Fibroblast of the aortic adventitia (primary cell): ENCODE data around the gene TNNT2. TPM values are rescaled to one million over a fixed set of nuclear protein-coding genes. Genes with fewer than 3 reads are reported as not detected.

Experiments
- DNase-seq: peaks from one replicate; pipeline ENCODE4 v3.0.0-alpha.2; 2010; ENCODE audit warnings: low read depth
- H3K4me3 ChIP-seq: 2 replicates; pipeline ENCODE4 v1.5.1; 2011; ENCODE audit warnings: low read depth, mild to moderate bottlenecking, control low read depth, low read length, moderate library complexity
- total RNA-seq: library from RNA; depleted of rRNA; stranded (reverse); fragments of >200 nt; gene quantifications from 2 replicates; pipeline ENCODE4 v1.2.3, GENCODE V29; 2012; ENCODE audit warnings: low replicate concordance
- TF ChIP-seq, protein P1 (sequence below): IDR thresholded peaks from 2 replicates; pipeline ENCODE4 v1.5.1; 2011; ENCODE audit warnings: mild to moderate bottlenecking, low read length, control low read depth, inconsistent platforms; ENCODE audit not compliant: insufficient read depth

TNNT2 gene
- total RNA-seq, 1 donor = 0.09 TPM

DNA sequence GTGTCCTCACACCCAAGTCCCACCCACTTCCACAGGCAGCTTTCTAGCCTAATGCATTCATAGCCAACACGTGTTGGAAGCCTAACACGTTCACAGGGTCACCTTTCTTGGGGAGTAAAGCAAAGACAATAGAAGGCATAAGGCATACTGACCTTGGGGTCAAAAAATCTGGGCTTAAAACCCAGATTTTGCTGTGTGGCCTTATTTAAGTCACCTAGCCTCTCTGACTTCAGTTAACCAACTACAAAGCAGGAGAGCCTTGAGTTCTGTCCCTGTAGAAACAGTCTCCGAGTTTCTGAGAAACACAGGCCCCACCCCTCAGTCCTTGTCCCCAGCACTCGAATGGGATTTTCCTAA is 1.4 kb downstream of the TNNT2 start:
- TF ChIP-seq, protein P1, sequence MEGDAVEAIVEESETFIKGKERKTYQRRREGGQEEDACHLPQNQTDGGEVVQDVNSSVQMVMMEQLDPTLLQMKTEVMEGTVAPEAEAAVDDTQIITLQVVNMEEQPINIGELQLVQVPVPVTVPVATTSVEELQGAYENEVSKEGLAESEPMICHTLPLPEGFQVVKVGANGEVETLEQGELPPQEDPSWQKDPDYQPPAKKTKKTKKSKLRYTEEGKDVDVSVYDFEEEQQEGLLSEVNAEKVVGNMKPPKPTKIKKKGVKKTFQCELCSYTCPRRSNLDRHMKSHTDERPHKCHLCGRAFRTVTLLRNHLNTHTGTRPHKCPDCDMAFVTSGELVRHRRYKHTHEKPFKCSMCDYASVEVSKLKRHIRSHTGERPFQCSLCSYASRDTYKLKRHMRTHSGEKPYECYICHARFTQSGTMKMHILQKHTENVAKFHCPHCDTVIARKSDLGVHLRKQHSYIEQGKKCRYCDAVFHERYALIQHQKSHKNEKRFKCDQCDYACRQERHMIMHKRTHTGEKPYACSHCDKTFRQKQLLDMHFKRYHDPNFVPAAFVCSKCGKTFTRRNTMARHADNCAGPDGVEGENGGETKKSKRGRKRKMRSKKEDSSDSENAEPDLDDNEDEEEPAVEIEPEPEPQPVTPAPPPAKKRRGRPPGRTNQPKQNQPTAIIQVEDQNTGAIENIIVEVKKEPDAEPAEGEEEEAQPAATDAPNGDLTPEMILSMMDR = no peak
- H3K4me3 ChIP-seq = no peak overlapping the region
- DNase-seq = no peak

DNA sequence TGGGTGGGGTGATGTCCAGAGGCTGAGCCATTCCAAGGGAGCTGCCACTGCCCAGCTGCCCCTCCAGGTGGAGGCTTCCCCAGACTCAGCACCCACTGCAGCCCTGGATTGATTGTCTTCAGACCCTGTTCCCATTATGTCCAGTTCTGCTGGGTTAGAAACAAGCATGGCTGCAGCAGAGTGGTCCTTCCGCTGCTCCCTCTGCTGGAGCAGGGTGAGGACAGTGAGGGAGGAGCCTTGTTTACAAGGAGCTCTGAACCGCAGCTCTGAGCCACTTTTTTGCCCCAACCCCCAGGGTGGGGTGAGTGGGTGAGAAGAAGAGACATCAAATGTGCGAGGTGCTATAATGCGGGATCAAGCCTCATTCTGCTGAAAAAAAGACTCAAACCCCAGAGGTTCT is 2.3 kb downstream of the TNNT2 start:
- no peak for DNase-seq
- H3K4me3 ChIP-seq = no peak overlapping the region
- TF ChIP-seq, protein P1 = peak; percentile 19

DNA sequence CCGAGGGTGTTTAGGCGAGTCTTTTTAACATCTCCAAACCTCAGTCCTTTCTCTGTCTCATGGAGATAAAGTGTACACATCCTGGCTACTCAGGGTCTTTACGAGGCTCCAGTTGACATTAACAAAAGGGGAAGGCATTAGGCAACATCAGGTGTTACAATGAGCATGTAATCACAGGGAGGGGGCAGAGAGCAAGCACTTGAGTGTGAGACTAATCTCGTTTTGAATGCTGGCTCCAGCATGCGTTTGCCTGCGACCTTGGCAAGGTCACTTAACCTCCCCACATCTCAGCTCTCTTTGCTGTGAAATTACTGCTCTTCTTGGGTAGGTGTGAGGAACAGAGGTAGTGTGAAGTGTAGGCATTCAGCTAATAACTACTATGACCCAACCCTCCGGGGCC is 3.1 kb downstream of the TNNT2 start:
- no peak overlapping the region for H3K4me3 ChIP-seq
- no peak for DNase-seq
- TF ChIP-seq, protein P1 = no peak

DNA sequence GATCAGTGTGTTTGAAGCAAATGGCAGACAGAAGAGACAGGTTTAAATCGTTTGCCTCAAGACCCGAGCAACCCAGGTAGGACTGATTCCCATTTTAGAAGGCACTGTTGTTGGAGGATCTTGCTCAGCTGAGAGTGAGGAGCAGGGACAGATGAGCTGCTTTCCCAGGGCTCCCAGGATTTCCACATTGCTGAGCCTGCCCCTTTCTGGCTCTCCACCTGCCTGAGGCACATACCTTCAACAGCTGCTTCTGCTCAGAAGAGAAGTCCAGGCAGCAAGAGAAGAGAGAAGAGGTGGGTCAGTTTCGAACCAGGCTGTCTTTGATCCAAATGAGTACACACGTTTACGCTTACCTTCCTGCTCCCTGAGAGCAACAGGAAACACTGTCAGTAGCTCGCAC is 5.7 kb downstream of the TNNT2 start:
- TF ChIP-seq, protein P1 = no peak
- H3K4me3 ChIP-seq = no peak overlapping the region
- no peak for DNase-seq

DNA sequence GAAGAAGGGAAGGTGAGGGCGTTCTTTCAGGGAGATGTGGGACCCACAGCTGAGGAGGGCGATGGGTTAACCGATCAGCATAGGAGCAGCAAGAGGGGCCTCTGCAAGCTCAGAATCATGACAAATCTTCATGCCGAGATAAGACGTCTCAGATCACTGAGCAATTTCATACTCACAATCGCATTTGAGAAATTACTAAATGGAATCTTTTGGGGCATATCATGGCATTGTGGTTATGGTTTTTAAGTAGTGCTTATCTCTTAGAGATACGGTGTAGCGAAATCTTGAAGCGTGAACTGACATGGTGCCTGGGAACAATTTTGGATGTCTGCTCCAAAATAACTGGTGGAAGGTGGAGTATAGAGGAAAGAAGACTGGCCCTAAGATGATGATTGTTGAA is 6.2 kb downstream of the TNNT2 start:
- TF ChIP-seq, protein P1 = no peak
- peak; percentile 22 for DNase-seq
- H3K4me3 ChIP-seq = no peak overlapping the region

DNA sequence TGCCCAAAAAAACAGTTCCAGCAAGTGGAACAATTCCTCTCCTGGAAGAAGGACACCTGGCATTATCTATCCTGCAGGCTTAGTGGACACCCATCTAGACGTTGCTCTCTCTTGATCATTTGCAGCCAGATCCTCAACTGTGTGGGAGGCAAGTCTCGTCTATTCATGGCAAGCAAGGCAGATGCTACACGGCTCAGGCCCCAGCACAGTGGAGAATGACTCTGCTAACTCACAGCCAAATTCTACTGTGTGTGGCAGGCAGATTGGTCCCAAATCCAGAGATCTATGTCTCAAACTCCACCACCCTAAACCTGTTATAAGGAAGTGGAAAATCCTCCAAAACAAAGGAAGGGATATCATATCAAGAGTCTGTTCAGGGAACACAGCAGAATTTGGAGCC is 7.0 kb downstream of the TNNT2 start:
- DNase-seq = no peak
- H3K4me3 ChIP-seq = no peak overlapping the region
- TF ChIP-seq, protein P1 = no peak

DNA sequence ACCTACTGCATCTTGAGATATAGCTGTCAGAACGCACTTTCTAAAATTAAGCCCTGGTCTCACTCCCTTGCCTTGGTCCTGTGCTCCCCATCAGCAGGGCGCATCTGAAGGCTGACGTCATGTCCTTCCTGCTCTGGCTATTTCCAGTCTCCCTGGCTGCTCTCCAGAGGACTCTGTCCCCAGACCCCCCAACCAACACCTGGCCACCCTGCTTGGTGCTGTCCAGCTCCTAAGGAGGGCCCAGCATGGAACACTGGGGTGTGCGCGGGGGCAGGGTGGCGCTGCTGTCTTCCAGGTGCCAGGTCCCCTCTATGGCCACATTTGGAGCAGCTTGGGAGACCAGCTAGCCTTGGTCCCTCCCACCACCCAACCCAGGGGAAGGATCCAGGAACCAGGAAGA is 8.3 kb downstream of the TNNT2 start:
- no peak overlapping the region for H3K4me3 ChIP-seq
- no peak for DNase-seq
- TF ChIP-seq, protein P1 = no peak
